Measurements from ENCODE around the gene ERI3. TPM values are rescaled to one million over a fixed set of nuclear protein-coding genes. Genes with fewer than 3 reads are reported as not detected.

Gene ERI3
- total and polyA plus RNA-seq, 2 experiments from 2014 or later = 59.4 to 93.2 TPM

DNA sequence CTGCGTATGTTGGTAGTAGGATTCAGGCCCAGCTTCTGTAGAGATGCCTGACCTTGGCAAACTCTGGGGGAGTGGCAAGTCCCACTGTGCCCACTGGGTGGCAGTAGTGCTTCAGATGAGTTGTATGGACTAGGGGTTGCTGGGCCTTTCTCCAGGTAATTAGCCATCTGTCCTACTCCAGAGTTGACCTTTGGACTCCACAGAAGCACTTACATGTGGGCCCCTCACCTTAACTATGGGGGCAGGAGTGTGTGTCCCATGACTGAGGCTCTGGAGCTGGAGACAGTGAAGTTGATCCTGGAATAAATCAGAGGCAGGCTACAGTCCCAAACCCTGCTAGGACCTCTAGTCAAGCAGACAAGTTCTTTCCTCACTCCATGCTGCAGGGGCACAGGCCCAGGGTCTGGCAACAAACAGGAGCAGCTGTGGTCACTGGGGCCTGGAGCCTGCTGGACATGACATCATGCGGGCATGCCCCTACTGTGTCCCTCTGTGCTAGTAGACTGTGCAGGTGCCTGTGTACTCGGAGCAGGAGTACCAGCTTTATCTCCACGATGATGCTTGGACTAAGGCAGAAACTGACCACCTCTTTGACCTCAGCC is 137.1 kb downstream of the ERI3 start:
- TF ChIP-seq EZH2phosphoT487 (IDR thresholded peaks at IDR 0.05; ENCODE audit: low read depth, severe bottlenecking, unreplicated experiment) = no peak
- TF ChIP-seq, protein P1, sequence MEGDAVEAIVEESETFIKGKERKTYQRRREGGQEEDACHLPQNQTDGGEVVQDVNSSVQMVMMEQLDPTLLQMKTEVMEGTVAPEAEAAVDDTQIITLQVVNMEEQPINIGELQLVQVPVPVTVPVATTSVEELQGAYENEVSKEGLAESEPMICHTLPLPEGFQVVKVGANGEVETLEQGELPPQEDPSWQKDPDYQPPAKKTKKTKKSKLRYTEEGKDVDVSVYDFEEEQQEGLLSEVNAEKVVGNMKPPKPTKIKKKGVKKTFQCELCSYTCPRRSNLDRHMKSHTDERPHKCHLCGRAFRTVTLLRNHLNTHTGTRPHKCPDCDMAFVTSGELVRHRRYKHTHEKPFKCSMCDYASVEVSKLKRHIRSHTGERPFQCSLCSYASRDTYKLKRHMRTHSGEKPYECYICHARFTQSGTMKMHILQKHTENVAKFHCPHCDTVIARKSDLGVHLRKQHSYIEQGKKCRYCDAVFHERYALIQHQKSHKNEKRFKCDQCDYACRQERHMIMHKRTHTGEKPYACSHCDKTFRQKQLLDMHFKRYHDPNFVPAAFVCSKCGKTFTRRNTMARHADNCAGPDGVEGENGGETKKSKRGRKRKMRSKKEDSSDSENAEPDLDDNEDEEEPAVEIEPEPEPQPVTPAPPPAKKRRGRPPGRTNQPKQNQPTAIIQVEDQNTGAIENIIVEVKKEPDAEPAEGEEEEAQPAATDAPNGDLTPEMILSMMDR (IDR thresholded peaks at IDR 0.05; ENCODE audit: poor library complexity) = peak; percentile 89
- Histone ChIP-seq H3K36me3 (replicated peaks; ENCODE audit: insufficient read depth, low read depth) (no peaks in the 10 kb centered on the region), H3K27me3 (no peaks in the 10 kb centered on the region), H2AFZ (no peak overlapping the region), H4K20me1 (ENCODE audit: insufficient read depth, poor library complexity, severe bottlenecking) (no peaks in the 10 kb centered on the region), H3K4me1 (ENCODE audit: insufficient read depth) (peaks cover 13% of the 10 kb centered on the region), H3K9me2 (replicated peaks; ENCODE audit: insufficient read depth) (no peaks in the 10 kb centered on the region), H3K79me2 (peaks cover 9% of the 10 kb centered on the region), H3K9me3 (ENCODE audit: low read depth) (no peaks in the 10 kb centered on the region), H3K4me3 (no peak overlapping the region), H3K27ac (peak overlapping the region; percentile 77), H3K4me2 (peak overlapping the region; percentile 45)
- 79% methylated on average over 4 of the region's 4 CpGs for WGBS (ENCODE audit: low lambda C conversion rate, missing lambda C conversion rate)
- peak; percentile 91 for DNase-seq (ENCODE audit: low spot score)

DNA sequence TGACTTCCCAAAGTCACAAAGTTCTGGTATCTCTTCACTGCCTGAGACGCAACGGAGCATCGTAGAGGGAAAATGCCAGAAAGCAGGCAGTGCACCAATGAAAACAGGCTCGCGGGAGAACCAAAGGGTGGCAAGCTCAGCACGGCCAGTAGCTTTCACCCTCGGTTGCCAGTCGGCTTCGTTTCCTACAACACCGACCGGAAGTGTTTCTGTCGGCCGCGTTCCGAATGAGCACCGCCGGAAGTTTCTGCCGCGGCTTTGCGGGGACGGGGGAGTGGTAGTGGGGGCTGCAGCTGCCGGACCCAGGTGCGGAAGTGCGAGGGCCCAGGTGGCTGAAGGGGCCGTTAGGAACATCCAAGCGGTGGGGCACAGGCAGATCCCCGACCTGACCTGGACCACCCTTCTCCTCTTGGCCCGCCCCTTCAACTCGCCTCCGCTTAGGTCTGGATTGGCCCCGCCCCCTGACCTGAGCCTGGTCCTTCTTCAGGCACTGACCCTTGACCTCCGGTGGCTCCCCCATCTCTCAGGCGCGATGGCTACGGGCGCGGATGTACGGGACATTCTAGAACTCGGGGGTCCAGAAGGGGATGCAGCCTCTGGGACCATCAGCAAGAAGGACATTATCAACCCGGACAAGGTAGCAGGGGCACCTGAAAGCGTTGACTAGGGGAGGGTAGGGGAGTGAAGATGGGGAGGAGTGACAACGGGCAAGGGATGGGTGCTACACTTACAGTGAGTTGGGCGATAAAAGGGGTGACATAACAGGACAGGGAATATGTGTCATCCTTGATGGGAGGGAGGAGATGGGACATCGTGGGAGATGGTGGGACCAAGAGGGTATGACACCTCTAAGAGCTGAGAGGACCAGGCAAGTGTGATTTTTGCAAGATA is 141.6 kb downstream of the ERI3 start, which contains the start of gene DMAP1:
Gene DMAP1 (plus strand): TSS at position 250 of the 891 bp plus-strand sequence. CDS start 283 bp downstream, at position 533.
- WGBS (ENCODE audit: low lambda C conversion rate, missing lambda C conversion rate) = 2% methylated on average over 41 of the region's 44 CpGs
- H3K27ac ChIP-seq = peak within 1 kb of the TSS; percentile 22
- peak within 1 kb of the TSS; percentile 86 for H3K4me3 ChIP-seq

DNA sequence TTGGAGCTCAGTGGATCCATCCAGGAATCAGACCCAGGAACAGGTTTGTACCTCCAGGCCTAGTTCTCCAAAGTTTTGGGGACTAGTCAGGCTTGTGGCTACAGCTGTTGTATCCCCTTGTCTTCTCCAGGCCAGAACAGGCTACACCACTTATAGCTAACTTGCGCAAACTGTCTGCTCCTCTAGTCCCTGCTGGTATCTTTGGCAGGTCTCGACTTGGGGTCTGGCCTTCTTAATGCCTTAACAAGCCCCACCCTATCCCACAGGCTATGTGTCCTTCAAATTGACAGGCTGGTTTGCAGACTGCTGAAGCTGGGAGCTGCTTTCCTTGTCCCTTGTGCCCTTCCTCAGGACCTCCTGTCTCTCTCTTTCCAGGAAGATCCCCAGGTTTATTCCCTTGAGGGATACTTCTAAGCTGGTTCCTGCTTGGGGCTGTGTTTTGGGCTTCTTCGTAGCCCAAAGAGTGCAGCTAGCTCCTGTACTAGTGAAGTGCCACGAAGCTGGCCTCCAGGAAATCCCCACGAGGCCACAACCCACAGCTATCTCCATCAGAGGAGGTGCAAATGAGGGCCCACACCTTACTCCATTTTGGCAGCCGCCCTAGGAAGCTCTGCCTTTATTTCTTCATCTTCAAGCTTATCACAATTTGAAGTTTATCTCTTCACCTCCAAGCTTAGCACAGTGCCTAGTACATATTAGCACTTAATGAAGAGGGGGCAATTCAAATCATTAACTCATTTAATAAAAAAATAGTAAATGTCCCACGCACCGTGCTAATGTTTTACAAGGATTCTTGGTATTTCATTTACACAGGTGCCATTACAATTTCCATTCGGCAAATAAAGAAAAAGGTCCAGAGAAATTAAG is 142.5 kb downstream of the ERI3 start:
- Histone ChIP-seq H3K27ac (peak overlapping the region; percentile 1), H4K20me1 (ENCODE audit: insufficient read depth, poor library complexity, severe bottlenecking) (no peaks in the 10 kb centered on the region), H3K9me3 (ENCODE audit: low read depth) (no peaks in the 10 kb centered on the region), H2AFZ (peak overlapping the region; percentile 88), H3K27me3 (no peaks in the 10 kb centered on the region), H3K4me1 (ENCODE audit: insufficient read depth) (peaks cover 5% of the 10 kb centered on the region), H3K4me3 (peak overlapping the region; percentile 1), H3K36me3 (replicated peaks; ENCODE audit: insufficient read depth, low read depth) (no peaks in the 10 kb centered on the region), H3K4me2 (peak overlapping the region; percentile 71), H3K9me2 (replicated peaks; ENCODE audit: insufficient read depth) (no peaks in the 10 kb centered on the region), H3K79me2 (peaks cover 9% of the 10 kb centered on the region)
- TF ChIP-seq, protein P1 (IDR thresholded peaks at IDR 0.05; ENCODE audit: poor library complexity) = no peak
- TF ChIP-seq EZH2 (IDR thresholded peaks at IDR 0.05; ENCODE audit: borderline replicate concordance) (no peak), EZH2phosphoT487 (IDR thresholded peaks at IDR 0.05; ENCODE audit: low read depth, severe bottlenecking, unreplicated experiment) (no peak)
- WGBS (ENCODE audit: low lambda C conversion rate, missing lambda C conversion rate) = 69% methylated on average over 9 of the region's 9 CpGs
- no peak for DNase-seq (ENCODE audit: low spot score)

More for the DNA sequence above, 141.6 kb downstream of the ERI3 start, which contains the start of gene DMAP1:
- peak; percentile 90 for DNase-seq (ENCODE audit: low spot score)
- Histone ChIP-seq H2AFZ (peak within 1 kb of the TSS; percentile 88), H4K20me1 (ENCODE audit: insufficient read depth, poor library complexity, severe bottlenecking) (no peaks in the 10 kb centered on the region), H3K27me3 (no peaks in the 10 kb centered on the region), H3K9me2 (replicated peaks; ENCODE audit: insufficient read depth) (no peaks in the 10 kb centered on the region), H3K9me3 (ENCODE audit: low read depth) (no peaks in the 10 kb centered on the region), H3K4me1 (ENCODE audit: insufficient read depth) (peaks cover 11% of the 10 kb centered on the region), H3K79me2 (peaks cover 9% of the 10 kb centered on the region), H3K4me2 (peak within 1 kb of the TSS; percentile 84), H3K36me3 (replicated peaks; ENCODE audit: insufficient read depth, low read depth) (no peaks in the 10 kb centered on the region)
- TF ChIP-seq, protein P1 (IDR thresholded peaks at IDR 0.05; ENCODE audit: poor library complexity) = no peak
- TF ChIP-seq EZH2phosphoT487 (IDR thresholded peaks at IDR 0.05; ENCODE audit: low read depth, severe bottlenecking, unreplicated experiment) (no peak), EZH2 (IDR thresholded peaks at IDR 0.05; ENCODE audit: borderline replicate concordance) (no peak)
